Gastroesophageal sphincter (tissue), 4 donors: Measurements from ENCODE around the gene SMARCD1. TPM values are rescaled to one million over a fixed set of nuclear protein-coding genes. Genes with fewer than 3 reads are reported as not detected.

ENCODE experiments used
- ATAC-seq: fragments of 150-250 bp; one replicate; pipeline ENCODE4 v1.9.1; 2016; ENCODE audit warnings: mild to moderate bottlenecking, moderate library complexity
- H3K27ac ChIP-seq, 4 donors: fragments of 200-600 bp; sonication (generic) in 3 of 4; 1 replicate in 3 of 4; 2 replicates in 1 of 4; pipeline ENCODE4 v1.5.1; 2016 to 2019
- H3K27me3 ChIP-seq: fragments of 200-600 bp; sonication (generic); one replicate; pipeline ENCODE4 v1.5.1; 2019
- H3K36me3 ChIP-seq, 2 donors: fragments of 200-600 bp; sonication (generic); one replicate each; pipeline ENCODE4 v1.5.1; 2019; ENCODE audit warnings: control low read depth in 1 of 2
- H3K4me1 ChIP-seq, 3 donors: fragments of 200-600 bp; sonication (generic); 1 replicate in 2 of 3; 2 replicates in 1 of 3; pipeline ENCODE4 v1.5.1; 2016 to 2019; ENCODE audit warnings: control low read depth in 2 of 3
- H3K4me3 ChIP-seq, 2 donors: fragments of 200-600 bp; sonication (generic); one replicate each; pipeline ENCODE4 v1.5.1; 2019; ENCODE audit warnings: mild to moderate bottlenecking in 1 of 2, moderate library complexity in 1 of 2
- H3K9me3 ChIP-seq, 3 donors: fragments of 200-600 bp; sonication (generic); one replicate each; pipeline ENCODE4 v1.5.1; 2017 to 2019; ENCODE audit warnings: control low read depth in 2 of 3
- EP300 ChIP-seq: sonication (generic); formaldehyde crosslinking; IDR thresholded peaks from one replicate; pipeline ENCODE4 v1.6.1; 2017; ENCODE audit warnings: antibody characterized with exemption, mild to moderate bottlenecking
- POLR2A ChIP-seq, 2 donors: fragments of 450-650 bp; IDR thresholded peaks; one replicate each; pipeline ENCODE4 v1.6.1; 2017; ENCODE audit warnings: antibody characterized with exemption in 2 of 2, mild to moderate bottlenecking in 2 of 2, moderate library complexity in 1 of 2
- POLR2AphosphoS5 ChIP-seq: sonication (generic); formaldehyde crosslinking; IDR thresholded peaks from one replicate; pipeline ENCODE4 v1.6.1; 2017; ENCODE audit warnings: antibody characterized with exemption
- WGBS, 2 donors: methylation state at CpG; one replicate each; pipeline ENCODE4 v1.1.5; 2018; ENCODE audit warnings: low coverage in 1 of 2; 5-methylcytosine and 5-hydroxymethylcytosine counted together
- total RNA-seq, 4 donors: library from RNA; depleted of rRNA; stranded (reverse); fragments of >200 nt; gene quantifications; one replicate each; pipeline ENCODE4 v1.1.0, GENCODE V29; 2016
- TF ChIP-seq, protein P1 (sequence below), 4 experiments: fragments of 200-600 bp in 2 of 4; fragments of 450-650 bp in 2 of 4; sonication (generic) in 1 of 4; IDR thresholded peaks; one replicate each; pipeline ENCODE4 v1.5.1; 2017 to 2019; ENCODE audit warnings: antibody characterized with exemption in 4 of 4, mild to moderate bottlenecking in 2 of 4, moderate library complexity in 2 of 4

Gene SMARCD1
- total RNA-seq, 4 donors from 2014 or later = 26.6 to 52.8 (median 44.2) TPM

GRCh38 chr12:50057000-50057841, 27.9 kb upstream of the SMARCD1 start, which contains the start of gene ASIC1:
ASIC1 (plus strand) TSS chr12:50057596; CDS start chr12:50058767, 1,171 bp downstream.
- Histone ChIP-seq H3K9me3 (no peaks in the 10 kb centered on the region), H3K36me3 (no peaks in the 10 kb centered on the region), H3K4me1 (peaks cover 3 to 29% (median 14%) of the 10 kb centered on the region in 3 donors), H3K27me3 (peaks cover 8% of the 10 kb centered on the region), H3K4me3 (peak within 1 kb of the TSS; percentile 46 to 70), H3K27ac (peak within 1 kb of the TSS in 3 of 4 donors; percentile 69 to 76 (median 75))
- 0 to 3% methylated on average over 4 to 5 of the region's 88 CpGs for WGBS, 2 donors
- ATAC-seq = peak; percentile 82
- TF ChIP-seq EP300 (no peak), POLR2A (IDR thresholded peaks at IDR 0.05) (no peak), POLR2AphosphoS5 (no peak)
- TF ChIP-seq, protein P1, sequence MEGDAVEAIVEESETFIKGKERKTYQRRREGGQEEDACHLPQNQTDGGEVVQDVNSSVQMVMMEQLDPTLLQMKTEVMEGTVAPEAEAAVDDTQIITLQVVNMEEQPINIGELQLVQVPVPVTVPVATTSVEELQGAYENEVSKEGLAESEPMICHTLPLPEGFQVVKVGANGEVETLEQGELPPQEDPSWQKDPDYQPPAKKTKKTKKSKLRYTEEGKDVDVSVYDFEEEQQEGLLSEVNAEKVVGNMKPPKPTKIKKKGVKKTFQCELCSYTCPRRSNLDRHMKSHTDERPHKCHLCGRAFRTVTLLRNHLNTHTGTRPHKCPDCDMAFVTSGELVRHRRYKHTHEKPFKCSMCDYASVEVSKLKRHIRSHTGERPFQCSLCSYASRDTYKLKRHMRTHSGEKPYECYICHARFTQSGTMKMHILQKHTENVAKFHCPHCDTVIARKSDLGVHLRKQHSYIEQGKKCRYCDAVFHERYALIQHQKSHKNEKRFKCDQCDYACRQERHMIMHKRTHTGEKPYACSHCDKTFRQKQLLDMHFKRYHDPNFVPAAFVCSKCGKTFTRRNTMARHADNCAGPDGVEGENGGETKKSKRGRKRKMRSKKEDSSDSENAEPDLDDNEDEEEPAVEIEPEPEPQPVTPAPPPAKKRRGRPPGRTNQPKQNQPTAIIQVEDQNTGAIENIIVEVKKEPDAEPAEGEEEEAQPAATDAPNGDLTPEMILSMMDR (IDR thresholded peaks at IDR 0.05) = peak in 3 of 4 experiments; percentile 30 to 40 (median 35)

GRCh38 chr12:50057896-50058670, 27.1 kb upstream of the SMARCD1 start:
- ATAC-seq = no peak
- Histone ChIP-seq H3K36me3 (no peaks in the 10 kb centered on the region), H3K4me1 (peaks cover 3 to 29% (median 14%) of the 10 kb centered on the region in 3 donors), H3K9me3 (no peaks in the 10 kb centered on the region), H3K4me3 (peak overlapping the region; percentile 46 to 70), H3K27me3 (peaks cover 8% of the 10 kb centered on the region), H3K27ac (peak overlapping the region in 3 of 4 donors; percentile 69 to 76 (median 75))
- WGBS, 2 donors = 67% methylated on average over 3 of the region's 30 CpGs; no CpG with 5 or more reads in 1 of the 2 donors
- TF ChIP-seq EP300 = no peak
- no peak for TF ChIP-seq POLR2A (IDR thresholded peaks at IDR 0.05)
- no peak for TF ChIP-seq POLR2AphosphoS5
- TF ChIP-seq, protein P1 (IDR thresholded peaks at IDR 0.05) = no peak

GRCh38 chr12:50058743-50059312, 26.3 kb upstream of the SMARCD1 start:
- no peaks in the 10 kb centered on the region for H3K36me3 ChIP-seq
- TF ChIP-seq EP300 (no peak), POLR2AphosphoS5 (no peak), POLR2A (IDR thresholded peaks at IDR 0.05) (no peak)
- TF ChIP-seq, protein P1 (IDR thresholded peaks at IDR 0.05) = no peak
- H3K9me3 ChIP-seq = no peaks in the 10 kb centered on the region
- peaks cover 3 to 29% (median 14%) of the 10 kb centered on the region in 3 donors for H3K4me1 ChIP-seq
- ATAC-seq = no peak
- H3K27me3 ChIP-seq = peaks cover 8% of the 10 kb centered on the region
- H3K27ac ChIP-seq = no peak overlapping the region
- 61% methylated on average over 3 of the region's 15 CpGs; no CpG with 5 or more reads in 1 of the 2 donors for WGBS, 2 donors
- no peak overlapping the region for H3K4me3 ChIP-seq

DNA sequence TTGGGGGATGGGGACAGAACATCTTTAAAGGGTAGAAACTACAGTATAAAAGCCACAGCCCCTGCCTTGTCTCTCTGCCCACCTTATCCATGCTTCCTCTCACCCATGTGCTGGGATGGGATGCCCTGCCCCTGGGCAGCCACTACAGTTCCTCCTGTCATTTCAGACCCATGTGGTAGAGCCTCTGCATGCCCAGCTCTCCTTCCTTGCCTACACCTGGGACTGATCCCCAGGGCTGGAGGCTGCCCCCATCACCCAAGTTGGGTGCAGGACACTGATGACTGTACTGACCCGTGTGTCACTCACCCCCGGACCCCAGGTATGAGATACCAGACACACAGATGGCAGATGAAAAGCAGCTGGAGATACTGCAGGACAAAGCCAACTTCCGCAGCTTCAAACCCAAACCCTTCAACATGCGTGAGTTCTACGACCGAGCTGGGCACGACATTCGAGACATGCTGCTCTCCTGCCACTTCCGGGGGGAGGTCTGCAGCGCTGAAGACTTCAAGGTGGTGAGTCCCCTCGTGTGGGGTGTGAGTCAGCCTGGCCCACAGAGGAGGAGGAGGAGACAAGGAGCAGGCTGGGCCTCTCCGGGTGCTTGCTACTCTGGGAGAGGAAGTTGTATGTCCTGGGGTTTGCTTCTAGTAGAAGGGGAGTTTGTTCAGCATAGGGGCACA, 25.6 kb upstream of the SMARCD1 start:
- no peak for ATAC-seq
- no CpG with 5 or more reads among the region's 12 CpGs for WGBS, 2 donors
- no peak overlapping the region for H3K4me3 ChIP-seq

More for the DNA sequence above, 25.6 kb upstream of the SMARCD1 start:
- H3K4me1 ChIP-seq = peaks cover 3 to 29% (median 14%) of the 10 kb centered on the region in 3 donors
- no peak overlapping the region for H3K27ac ChIP-seq
- TF ChIP-seq, protein P1 (IDR thresholded peaks at IDR 0.05) = no peak
- TF ChIP-seq POLR2AphosphoS5 (no peak), POLR2A (IDR thresholded peaks at IDR 0.05) (no peak), EP300 (no peak)
- no peaks in the 10 kb centered on the region for H3K36me3 ChIP-seq
- peaks cover 8% of the 10 kb centered on the region for H3K27me3 ChIP-seq
- no peaks in the 10 kb centered on the region for H3K9me3 ChIP-seq
